ENCODE results near the gene GPR84.
"Not testable (repeated sequence)": the region's sequence is repeated elsewhere in the genome, so short reads cannot be mapped to it uniquely, and the experiment has no call there.

Gene GPR84

GRCh38 chr12:54355104-54355815, 9.0 kb downstream of the GPR84 start:
- DNase-seq (ENCODE audit: low spot score): no peak

DNA sequence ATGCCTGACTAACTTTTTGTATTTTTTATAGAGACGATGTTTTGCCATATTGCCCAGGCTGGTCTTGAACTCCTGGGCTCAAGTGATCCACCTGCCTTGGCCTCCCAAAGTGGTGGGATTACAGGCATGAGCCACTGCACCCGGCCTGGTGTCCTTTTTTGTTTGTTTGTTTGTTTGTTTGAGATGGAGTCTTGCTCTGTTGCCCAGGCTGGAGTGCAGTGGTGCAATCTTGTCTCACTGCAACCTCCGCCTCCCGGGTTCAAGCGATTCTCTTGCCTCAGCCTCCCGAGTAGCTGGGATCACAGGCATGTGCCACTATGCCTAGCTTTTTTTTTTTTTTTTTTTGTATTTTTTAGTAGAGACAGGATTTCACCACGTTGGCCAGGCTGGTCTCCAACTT, 10.0 kb downstream of the GPR84 start:
- DNase-seq (ENCODE audit: low spot score): not testable (repeated sequence)

DNA sequence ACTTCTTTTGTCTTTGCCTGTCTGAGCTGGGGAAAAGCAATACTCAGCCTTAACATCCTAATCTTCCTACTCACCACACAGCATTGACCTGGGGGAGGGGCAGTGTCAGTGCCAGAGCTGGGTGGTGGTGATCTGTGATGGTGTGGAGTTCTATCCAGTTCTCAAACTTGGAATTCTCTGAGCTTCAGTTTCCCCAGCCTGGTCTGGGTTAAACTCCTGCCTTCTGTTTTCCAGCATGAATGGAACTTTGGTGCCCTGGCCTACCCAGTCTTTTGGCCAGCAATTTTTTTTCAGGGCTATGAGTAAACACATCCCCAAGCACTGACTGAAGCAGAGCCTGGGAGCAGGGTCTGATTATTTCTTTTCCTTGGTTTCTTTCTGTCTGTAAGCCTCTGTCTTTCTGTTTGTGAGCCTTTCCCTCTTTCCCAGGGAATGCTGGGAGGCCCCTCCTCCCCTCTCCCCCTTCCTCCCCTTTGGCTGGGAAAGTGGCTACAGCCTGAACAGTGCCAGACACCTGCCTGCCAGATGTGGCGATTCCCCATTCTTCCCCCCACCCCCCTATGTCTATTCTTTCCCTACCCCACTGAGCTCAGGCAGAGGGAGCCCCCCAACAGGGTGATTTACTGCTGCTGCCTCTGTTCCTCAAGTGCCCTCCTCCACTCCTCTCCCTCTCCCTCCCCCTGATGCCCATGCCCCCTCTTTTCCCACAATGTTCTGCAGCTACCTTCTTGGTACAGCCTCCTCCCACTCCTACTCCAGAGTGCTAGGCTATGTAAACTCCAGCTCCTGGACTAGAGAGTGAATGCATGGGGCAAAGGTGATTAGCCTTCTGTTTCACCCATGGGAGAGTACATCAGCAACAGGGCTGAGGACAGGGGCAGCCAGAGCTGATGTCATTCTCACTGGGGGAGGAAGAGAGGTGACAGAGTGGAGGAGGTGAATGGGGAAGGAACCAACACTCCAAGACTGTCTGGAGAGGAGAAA, 11.1 kb downstream of the GPR84 start:
- no peak for DNase-seq (ENCODE audit: low spot score)

DNA sequence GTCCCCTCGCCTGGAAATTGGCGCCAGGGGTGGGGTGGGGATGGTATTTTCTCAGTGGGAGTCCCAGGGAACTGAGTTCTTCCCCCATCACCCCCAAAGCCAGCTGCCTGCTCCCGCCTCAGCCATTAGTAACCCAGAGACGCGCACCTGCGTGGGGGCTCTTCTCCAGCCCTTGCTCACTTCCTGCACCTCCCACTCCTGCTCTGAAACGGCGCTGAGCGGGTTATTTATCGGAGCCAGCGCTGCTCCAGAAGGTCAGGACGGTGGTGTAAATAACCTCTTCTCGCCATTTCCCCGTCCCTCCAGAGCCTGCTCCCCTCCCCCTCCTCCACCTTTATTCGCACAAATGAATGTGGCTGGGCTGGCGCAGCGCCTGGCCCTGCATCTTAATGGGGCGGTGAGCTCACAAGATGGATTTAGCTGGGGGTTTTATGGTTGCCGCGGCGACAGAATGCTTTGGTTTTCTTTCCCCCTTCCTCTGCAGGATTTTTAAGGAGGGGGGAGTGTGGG, 12.2 kb downstream of the GPR84 start:
- no peak for DNase-seq (ENCODE audit: low spot score)

DNA sequence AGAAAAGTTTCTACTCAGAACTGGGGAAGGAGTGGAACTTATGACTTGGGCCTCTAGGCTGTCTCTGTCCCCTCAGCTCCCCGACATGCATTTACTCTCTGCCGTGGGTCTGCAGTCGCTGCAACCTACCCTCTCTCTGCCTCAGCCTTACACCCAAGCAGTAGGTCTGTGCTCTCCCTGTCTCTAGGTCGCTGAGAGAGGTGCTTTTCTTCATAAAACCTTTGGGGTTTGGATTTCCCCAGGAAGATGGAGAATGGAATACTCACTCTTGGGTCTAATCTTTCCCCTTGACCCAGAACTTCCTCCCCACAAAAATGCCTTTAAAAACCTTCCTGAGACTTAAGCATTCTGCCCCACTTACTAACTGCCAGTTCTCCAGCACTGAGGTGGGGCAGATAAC, 12.9 kb downstream of the GPR84 start:
- no peak for DNase-seq (ENCODE audit: low spot score)

DNA sequence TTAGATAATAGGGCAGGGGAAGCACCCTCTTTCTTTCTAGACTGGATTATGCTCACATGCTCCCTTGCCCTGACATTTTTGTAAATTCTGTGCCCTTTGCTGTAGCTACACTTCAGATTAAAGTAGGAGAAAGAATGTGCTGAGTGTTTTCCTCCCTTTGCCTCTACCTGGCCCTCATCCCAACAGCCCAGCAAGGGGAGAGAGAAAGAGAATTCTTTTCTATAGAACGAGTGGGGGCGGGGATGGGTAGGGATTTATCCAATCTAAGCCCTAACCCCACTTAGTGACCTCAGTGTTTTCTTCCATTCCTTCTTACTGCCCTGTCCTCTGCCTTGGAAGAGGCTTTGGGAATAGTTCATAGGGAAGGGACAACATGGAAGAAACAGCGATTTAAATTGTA, 13.5 kb downstream of the GPR84 start:
- no peak for DNase-seq (ENCODE audit: low spot score)

GRCh38 chr12:54349679-54350078, 14.6 kb downstream of the GPR84 start:
- DNase-seq (ENCODE audit: low spot score): no peak

GRCh38 chr12:54349036-54349435, 15.2 kb downstream of the GPR84 start:
- no peak for DNase-seq (ENCODE audit: low spot score)

DNA sequence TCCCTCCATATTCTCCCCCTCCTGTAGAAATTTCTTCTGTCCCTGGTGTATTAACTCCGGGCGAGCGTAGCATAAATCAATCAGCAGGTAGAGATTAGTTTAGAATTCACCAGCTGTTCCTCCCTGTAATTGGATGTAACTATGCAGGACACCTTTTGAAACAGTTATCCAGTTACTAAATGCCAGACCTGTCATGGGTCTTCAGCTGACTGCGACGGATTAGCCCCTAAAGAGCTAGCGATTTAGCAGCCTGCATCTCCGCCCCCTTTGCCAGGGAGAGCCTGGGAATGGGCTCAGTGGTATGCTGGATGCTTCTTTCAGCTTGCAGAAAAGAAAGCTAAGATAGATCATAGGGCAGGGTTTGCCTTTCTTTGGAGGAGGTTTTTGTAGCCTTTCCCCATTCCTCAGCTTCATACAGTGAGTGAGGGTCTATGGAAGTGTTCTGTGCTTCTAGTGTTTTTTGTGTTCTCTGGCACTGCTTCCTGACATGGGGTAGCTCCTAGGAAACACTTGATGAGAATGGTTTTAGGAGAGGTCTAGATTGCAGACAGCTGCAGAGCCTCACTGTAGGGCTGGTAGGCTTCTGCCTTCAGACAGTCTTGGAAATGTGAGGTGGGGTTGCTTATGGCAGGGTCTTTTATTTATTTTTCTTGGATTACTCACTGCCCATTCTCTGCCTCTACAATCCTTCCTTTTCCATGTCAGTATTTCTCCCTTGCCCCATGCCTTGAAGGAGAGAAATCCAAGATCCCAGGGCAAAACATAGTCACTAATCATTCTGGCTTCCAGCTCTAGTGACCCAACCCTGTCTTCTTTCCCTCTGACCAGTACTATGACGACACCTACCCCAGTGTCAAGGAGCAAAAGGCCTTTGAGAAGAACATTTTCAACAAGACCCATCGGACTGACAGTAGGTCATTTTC, 22.6 kb downstream of the GPR84 start:
- DNase-seq (ENCODE audit: low spot score): no peak

GRCh38 chr12:54340846-54341245, 23.4 kb downstream of the GPR84 start:
- DNase-seq (ENCODE audit: low spot score): no peak

- DNase-seq (ENCODE audit: low spot score): no peak
These were observed 25.5 kb downstream of the GPR84 start for GRCh38 chr12:54338698-54339296.

DNA sequence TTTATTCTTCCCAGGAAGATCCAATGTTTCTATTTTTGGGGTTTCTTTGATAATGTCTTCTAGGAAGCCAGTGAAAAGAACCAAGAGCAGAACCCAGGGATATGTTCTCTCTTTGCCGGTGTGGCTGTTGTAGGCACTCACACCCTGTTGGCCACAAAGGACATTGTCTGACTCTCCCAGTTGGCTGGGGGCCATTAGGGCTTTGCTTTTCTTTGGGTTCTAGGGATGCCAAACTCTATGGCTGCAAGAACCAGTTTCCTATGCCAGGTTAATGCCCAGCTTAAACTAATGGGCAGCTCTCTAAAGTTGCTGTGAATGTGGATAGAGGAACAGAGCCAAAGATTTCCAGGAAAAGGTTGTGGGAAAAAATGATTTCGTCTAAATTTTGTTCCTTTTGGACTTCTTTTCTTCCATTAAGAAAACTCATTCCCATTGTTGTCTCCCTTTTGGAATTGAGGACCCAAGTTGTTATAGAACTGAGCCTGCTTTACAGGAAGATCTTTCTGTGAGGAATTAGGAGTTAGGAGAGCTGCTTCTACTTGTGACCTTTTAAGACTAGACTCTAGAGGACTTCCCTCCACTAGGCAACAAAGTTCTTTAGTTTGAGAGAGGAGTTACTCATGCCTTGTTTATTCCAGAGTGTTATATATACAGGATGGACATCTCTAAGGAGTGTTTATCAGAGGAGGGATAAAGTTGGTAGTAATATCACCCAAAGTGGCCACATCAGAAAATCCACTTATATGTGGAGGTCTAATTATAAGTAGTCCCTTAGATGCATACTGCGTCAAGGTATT, 26.2 kb downstream of the GPR84 start:
- no peak for DNase-seq (ENCODE audit: low spot score)

DNA sequence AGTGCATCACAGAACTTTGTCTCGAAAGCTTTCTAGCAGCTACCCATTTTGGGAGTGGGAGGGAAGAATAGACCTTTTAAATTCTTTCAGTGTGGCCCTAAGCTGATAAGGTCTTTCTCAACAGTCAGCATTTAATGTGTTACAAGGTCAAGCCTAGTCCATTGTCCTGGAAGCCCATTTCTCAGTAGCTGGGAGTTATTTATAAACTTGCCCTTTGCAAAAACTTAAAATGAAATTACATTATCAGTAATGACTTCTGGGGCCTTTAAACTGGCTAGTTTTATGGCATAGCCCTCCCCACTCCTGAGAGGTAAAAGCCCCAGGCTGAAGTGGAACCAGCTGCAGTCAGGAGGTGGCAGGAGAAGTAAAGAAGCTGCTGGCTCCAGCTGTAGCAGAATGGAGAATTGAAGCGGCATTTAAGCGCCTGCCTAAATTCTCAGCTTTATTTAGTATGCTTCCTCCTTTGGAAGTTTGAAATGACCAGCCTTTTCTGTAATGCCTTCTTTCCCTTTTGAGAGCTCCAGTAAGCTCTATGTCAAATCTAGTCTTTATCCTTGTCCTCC, 26.9 kb downstream of the GPR84 start:
- no peak for DNase-seq (ENCODE audit: low spot score)

DNA sequence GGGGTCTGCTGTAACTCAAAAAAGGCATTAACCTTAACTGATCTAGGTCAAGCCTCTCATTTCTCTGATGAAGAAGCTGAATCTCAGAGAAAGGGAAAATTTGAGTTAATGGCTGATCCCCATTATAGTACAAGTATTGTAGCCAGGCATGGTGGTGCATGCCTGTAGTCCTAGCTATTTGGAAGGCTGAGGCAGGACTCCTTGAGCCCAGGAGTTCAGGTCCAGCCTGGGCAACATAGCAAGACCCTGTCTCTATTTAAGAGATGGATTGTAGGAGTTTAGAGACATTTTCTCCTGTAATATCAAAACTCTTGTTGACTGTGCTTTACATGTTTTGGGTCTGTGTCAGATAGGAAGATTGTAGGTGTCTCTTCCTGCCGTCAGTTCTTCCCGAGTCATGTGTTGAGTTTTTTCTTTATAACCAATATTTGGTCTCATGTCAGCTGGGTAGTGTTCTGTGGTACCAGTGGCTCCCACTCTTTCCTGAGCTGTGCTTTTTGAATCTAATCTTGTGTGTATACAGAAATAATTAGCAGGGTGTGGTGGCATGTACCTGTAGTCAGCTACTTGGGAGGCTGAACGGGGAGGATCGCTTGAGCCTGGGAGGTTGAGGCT, 30.8 kb downstream of the GPR84 start:
- DNase-seq (ENCODE audit: low spot score): no peak

DNA sequence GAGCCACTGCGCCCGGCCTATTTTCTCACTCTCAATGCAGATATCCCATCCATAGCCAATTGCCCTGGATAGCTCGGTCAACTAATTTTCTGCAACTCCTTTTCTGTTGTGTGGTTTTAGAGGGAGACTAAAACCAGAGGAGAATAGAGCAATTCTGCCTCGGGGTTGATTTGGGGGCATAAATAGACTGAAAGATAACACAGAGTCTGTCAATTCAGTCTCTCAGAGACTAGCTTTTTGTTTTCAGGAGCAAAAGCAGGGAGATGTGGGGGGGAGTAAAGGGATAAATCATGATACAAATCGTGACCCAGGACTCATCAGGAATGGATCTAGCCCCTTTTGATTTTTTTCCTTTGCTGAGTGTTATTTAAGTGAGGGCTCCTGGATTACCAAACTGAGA, 32.8 kb downstream of the GPR84 start:
- no peak for DNase-seq (ENCODE audit: low spot score)

GRCh38 chr12:54330442-54330841, 33.8 kb downstream of the GPR84 start:
- DNase-seq (ENCODE audit: low spot score): no peak

- no peak for DNase-seq (ENCODE audit: low spot score)
These were observed 34.5 kb downstream of the GPR84 start for GRCh38 chr12:54329759-54330158.

GRCh38 chr12:54328595-54329337, 35.5 kb downstream of the GPR84 start:
- no peak for DNase-seq (ENCODE audit: low spot score)

DNA sequence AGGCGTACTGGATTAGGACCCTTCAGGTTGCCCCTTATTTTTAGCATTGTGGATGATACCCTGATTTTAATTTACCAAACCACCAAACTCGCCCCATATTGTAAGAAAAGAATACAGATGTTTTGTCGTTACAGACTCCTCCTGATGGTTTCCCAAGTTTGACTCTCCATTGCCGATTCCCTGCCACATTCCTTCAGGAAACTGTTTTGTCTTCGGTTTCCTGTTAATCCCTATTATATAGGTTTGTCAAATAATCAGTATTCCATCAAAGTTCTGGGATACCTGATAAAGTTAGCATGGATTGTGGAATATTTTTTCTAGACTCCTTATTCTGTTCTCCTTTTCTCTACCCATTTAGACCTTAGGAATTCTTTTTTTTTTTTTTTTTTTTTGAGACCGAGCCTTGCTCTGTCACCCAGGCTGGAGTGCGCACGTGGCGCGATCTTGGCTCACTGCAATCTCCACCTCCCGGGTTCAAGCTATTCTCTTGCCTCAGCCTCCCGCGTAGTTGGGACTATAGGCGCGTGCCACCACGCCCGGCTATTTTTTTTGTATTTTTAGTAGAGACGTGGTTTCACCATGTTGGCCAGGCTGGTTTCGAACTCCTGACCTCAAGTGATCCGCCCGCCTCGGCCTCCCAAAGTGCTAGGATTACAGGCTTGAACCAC, 38.7 kb downstream of the GPR84 start:
- DNase-seq (ENCODE audit: low spot score): not testable (repeated sequence)

Data from hematopoietic multipotent progenitor cell treated with erythropoietin and hydrocortisone succinate and interleukin-3 and kit ligand, for 17 days (in vitro differentiated cells).